SJSA1 (cell line): ENCODE measurements around the gene KLRC3. TPM values are rescaled to one million over a fixed set of nuclear protein-coding genes. Genes with fewer than 3 reads are reported as not detected.

ENCODE experiments used
- total RNA-seq: library from RNA; depleted of rRNA; stranded (reverse); fragments of >200 nt; shearing (Covaris generic); gene quantifications from 2 replicates; pipeline ENCODE4 v1.2.3, GENCODE V29; 2014; rRNA removed

The KLRC3 gene
- total RNA-seq, 1 experiment from 2014 or later: not detected

Other genes starting within 250 kb of the KLRC3 start
- gene OLR1, start 248.5 kb downstream of the KLRC3 start, total RNA-seq: 18.2 and 32.4 TPM in 2 replicates
- gene TMEM52B, start 241.6 kb downstream of the KLRC3 start, total RNA-seq: 0.63 and 1.1 TPM in 2 replicates
- gene GABARAPL1, start 207.7 kb downstream of the KLRC3 start, total RNA-seq: 38.0 and 43.7 TPM in 2 replicates
- gene KLRD1, start 112.7 kb downstream of the KLRC3 start, total RNA-seq: 0.08 TPM in 1 of 2 replicates, not detected in the other
- not detected in 2 replicates for gene KLRK1, start 30.6 kb downstream of the KLRC3 start, total RNA-seq
- gene KLRC4, start 10.8 kb downstream of the KLRC3 start, total RNA-seq: not detected in 2 replicates
- gene KLRC2, start 15.4 kb upstream of the KLRC3 start, total RNA-seq: not detected in 2 replicates
- not detected in 2 replicates for gene KLRC1, start 32.8 kb upstream of the KLRC3 start, total RNA-seq
- gene EIF2S3B, start 85.3 kb upstream of the KLRC3 start, total RNA-seq: 0.34 and 0.53 TPM in 2 replicates
- 51.6 and 97.2 TPM in 2 replicates for gene MAGOHB, start 193.0 kb upstream of the KLRC3 start, total RNA-seq